Measurements from ENCODE around the gene HILPDA. TPM values are rescaled to one million over a fixed set of nuclear protein-coding genes. Genes with fewer than 3 reads are reported as not detected.
A peak's percentile ranks its signal among the peaks of the same experiment; 100 is the strongest.

HILPDA gene
- total and polyA plus RNA-seq, 10 of the 15 experiments (the other 5 are each of a cell fraction or from before 2014, with no cell fraction given): 12.0 to 232 (median 26.4) TPM

DNA sequence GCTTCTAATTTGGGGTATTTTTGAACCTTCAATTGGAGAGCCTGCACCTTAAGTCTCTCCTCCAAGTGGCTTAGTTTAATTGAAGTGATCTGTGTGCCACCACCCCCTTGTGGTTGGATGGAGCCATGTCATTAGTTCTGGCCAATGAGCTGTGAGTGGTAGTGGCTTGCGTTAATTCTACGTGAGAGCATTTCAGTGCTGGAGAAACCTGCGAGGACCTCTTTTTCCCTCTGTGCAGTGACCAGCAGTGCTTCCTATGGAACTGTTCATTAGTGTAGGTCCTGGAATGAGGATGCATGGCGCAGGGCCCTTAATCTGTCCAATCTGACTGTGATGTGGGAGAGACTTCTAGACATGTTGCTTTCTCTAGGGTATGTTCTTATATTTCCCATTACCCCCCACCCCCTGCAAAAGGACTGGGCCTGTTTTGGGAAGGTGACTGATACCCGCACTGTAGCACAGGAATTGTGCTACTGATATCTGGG is 3.8 kb downstream of the HILPDA start:
- Histone ChIP-seq H3K4me1 (ENCODE audit: control insufficient read depth, insufficient read depth, low read length) (peaks cover 26% of the 10 kb centered on the region), H3K79me2 (ENCODE audit: control insufficient read depth, insufficient read depth, low read length) (peaks cover 54% of the 10 kb centered on the region), H3K4me2 (ENCODE audit: control insufficient read depth, insufficient read depth) (peak overlapping the region; percentile 73), H3K4me3 (peak overlapping the region; percentile 78), H2AFZ (ENCODE audit: control insufficient read depth, low read depth, low read length) (no peak overlapping the region), H4K20me1 (ENCODE audit: control insufficient read depth, insufficient read depth) (no peaks in the 10 kb centered on the region), H3K27ac (ENCODE audit: control insufficient read depth, insufficient read depth) (no peak overlapping the region; the same call in 1 of the 2 replicates), H3K9me3 (replicated peaks; ENCODE audit: control insufficient read depth, insufficient read depth, low read length) (no peaks in the 10 kb centered on the region), H3K9ac (ENCODE audit: control insufficient read depth, insufficient read depth, low read length) (no peak overlapping the region), H3K36me3 (ENCODE audit: control insufficient read depth in 2 of 2, insufficient read depth in 2 of 2, low read length in 1 of 2) (peaks cover 0 to 4% of the 10 kb centered on the region in 2 experiments; a peak in 1 of 4 replicates), H3K27me3 (replicated peaks in 1 of 2; ENCODE audit: control insufficient read depth in 2 of 2, insufficient read depth in 2 of 2, low read length in 1 of 2) (no peaks in the 10 kb centered on the region)
- ChIA-PET SMC1A (ENCODE audit: uncharacterized antibody, unreplicated experiment) (interaction anchor here (0.6 to 4.2 kb wide), 23 partner anchors 9 to 424 kb away, joined by 3 to 296 read pairs (median 4); partner anchors contain the start of gene RBM28), POLR2A (interaction anchor here (0.7 to 1.4 kb wide), 5 partner anchors 15 to 34 kb away, joined by 3 to 5 read pairs (median 4); no protein-coding TSS in a partner anchor), CTCF (interaction anchor here (0.6 to 4.2 kb wide), 24 partner anchors 8 to 582 kb away, joined by 3 to 463 read pairs (median 5); partner anchors contain the start of genes ATP6V1F, CALU and IMPDH1), RAD21 (ENCODE audit: unreplicated experiment) (interaction anchor here (0.6 to 3.2 kb wide), 12 partner anchors 10 to 424 kb away, joined by 3 to 216 read pairs (median 4); no protein-coding TSS in a partner anchor)
- no TSS peak for BruUV-seq (replicated peaks)
- intact Hi-C loops (cut with micrococcal nuclease; ENCODE audit: unreplicated experiment): loop anchor here (1.0 to 10.0 kb wide), 3 partner anchors 32 to 425 kb away; no protein-coding TSS in a partner anchor
- in situ Hi-C loops (cut with MboI): no loop called here
- peak; percentile 72 for ATAC-seq
- 5% methylated on average over 5 of the region's 5 CpGs for WGBS (ENCODE audit: insufficient coverage, insufficient replicate concordance, low lambda C conversion rate, missing lambda C conversion rate)
- peak; percentile 57 for DNase-seq (ENCODE audit: low read depth, low spot score)
- FAIRE-seq: peak; percentile 31
- TF ChIP-seq SMC3 (IDR thresholded peaks at IDR 0.05; ENCODE audit: borderline replicate concordance, low read length) (peak; percentile 71; the same call in 1 of the 2 replicates), IKZF1 (conservative IDR thresholded peaks at IDR 0.05) (no peak), NR2C2 (IDR thresholded peaks at IDR 0.05; ENCODE audit: borderline replicate concordance, control insufficient read depth, insufficient read length, low read depth) (no peak), RAD21 (IDR thresholded peaks at IDR 0.05; ENCODE audit: insufficient read depth, low read depth, low read length) (peak; percentile 82), ZNF622 (IDR thresholded peaks at IDR 0.05) (no peak), NFYB (IDR thresholded peaks at IDR 0.05; ENCODE audit: insufficient read depth, low read depth, low read length) (peak; percentile 94), RUNX3 (IDR thresholded peaks at IDR 0.05; ENCODE audit: low read length) (peak; percentile 46; the same call in 1 of the 2 replicates), BHLHE40 (IDR thresholded peaks at IDR 0.05; ENCODE audit: borderline replicate concordance in 1 of 2, low read depth in 2 of 2, low read length in 1 of 2) (0 out of 4 replicates have a peak, but pooled peaks of 1 of the 2 experiments have one; percentile 4), PML (IDR thresholded peaks at IDR 0.05; ENCODE audit: low read length) (no peak), STAT3 (IDR thresholded peaks at IDR 0.05; ENCODE audit: low read depth, low read length) (no peak), SIN3A (IDR thresholded peaks at IDR 0.05; ENCODE audit: low read depth, low read length) (peak; percentile 69; the same call in 1 of the 2 replicates), ATF7 (IDR thresholded peaks at IDR 0.05; ENCODE audit: low read depth) (peak; percentile 26), ZZZ3 (IDR thresholded peaks at IDR 0.05; ENCODE audit: control insufficient read depth, insufficient read length, low read depth) (no peak), SREBF1 (IDR thresholded peaks at IDR 0.05; ENCODE audit: low read length) (no peak), NBN (IDR thresholded peaks at IDR 0.05) (0 out of 2 replicates have a peak, but pooled peaks have one; percentile 27), MTA2 (IDR thresholded peaks at IDR 0.05; ENCODE audit: low read depth) (peak; percentile 26; the same call in 1 of the 2 replicates), YY1 (IDR thresholded peaks at IDR 0.05; ENCODE audit: low read depth, low read length) (peak; percentile 64; the same call in 1 of the 2 replicates)
- TF ChIP-seq, protein P1, sequence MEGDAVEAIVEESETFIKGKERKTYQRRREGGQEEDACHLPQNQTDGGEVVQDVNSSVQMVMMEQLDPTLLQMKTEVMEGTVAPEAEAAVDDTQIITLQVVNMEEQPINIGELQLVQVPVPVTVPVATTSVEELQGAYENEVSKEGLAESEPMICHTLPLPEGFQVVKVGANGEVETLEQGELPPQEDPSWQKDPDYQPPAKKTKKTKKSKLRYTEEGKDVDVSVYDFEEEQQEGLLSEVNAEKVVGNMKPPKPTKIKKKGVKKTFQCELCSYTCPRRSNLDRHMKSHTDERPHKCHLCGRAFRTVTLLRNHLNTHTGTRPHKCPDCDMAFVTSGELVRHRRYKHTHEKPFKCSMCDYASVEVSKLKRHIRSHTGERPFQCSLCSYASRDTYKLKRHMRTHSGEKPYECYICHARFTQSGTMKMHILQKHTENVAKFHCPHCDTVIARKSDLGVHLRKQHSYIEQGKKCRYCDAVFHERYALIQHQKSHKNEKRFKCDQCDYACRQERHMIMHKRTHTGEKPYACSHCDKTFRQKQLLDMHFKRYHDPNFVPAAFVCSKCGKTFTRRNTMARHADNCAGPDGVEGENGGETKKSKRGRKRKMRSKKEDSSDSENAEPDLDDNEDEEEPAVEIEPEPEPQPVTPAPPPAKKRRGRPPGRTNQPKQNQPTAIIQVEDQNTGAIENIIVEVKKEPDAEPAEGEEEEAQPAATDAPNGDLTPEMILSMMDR (IDR thresholded peaks at IDR 0.05 in 2 of 3, conservative IDR thresholded peaks at IDR 0.05 in 1 of 3; ENCODE audit: control insufficient read depth in 2 of 3, extremely low read depth in 1 of 3, insufficient read depth in 1 of 3, low read depth in 3 of 3, low read length in 3 of 3): peak; percentile 71 to 76 (median 75)
- TF ChIP-seq, protein P2, sequence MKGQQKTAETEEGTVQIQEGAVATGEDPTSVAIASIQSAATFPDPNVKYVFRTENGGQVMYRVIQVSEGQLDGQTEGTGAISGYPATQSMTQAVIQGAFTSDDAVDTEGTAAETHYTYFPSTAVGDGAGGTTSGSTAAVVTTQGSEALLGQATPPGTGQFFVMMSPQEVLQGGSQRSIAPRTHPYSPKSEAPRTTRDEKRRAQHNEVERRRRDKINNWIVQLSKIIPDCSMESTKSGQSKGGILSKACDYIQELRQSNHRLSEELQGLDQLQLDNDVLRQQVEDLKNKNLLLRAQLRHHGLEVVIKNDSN (IDR thresholded peaks at IDR 0.05; ENCODE audit: borderline replicate concordance, extremely low read length, insufficient read depth, low read depth, low read length): no peak
- TF ChIP-seq, protein P3, sequence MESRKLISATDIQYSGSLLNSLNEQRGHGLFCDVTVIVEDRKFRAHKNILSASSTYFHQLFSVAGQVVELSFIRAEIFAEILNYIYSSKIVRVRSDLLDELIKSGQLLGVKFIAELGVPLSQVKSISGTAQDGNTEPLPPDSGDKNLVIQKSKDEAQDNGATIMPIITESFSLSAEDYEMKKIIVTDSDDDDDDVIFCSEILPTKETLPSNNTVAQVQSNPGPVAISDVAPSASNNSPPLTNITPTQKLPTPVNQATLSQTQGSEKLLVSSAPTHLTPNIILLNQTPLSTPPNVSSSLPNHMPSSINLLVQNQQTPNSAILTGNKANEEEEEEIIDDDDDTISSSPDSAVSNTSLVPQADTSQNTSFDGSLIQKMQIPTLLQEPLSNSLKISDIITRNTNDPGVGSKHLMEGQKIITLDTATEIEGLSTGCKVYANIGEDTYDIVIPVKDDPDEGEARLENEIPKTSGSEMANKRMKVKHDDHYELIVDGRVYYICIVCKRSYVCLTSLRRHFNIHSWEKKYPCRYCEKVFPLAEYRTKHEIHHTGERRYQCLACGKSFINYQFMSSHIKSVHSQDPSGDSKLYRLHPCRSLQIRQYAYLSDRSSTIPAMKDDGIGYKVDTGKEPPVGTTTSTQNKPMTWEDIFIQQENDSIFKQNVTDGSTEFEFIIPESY (IDR thresholded peaks at IDR 0.05): no peak

Measured in GM12878 (cell line).